RWPE1 (cell line): ENCODE measurements around the gene ASB15.
A peak's percentile ranks its signal among the peaks of the same experiment; 100 is the strongest.

Experiments
- CTCF ChIA-PET: fragments of 350-600 bp; sonication (Branson Sonifier 250); formaldehyde crosslinking; extraction: SDS; loops from one replicate; lab custom pipeline; 2021; lab: Yijun Ruan, JAX
- POLR2A ChIA-PET: fragments of 400-600 bp; formaldehyde crosslinking; extraction: SDS; loops from one replicate; lab custom pipeline; 2020; ENCODE audit warnings: antibody characterized with exemption; ENCODE audit not compliant: low non-redundant PET; lab: Yijun Ruan, JAX
- DNase-seq: peaks from one replicate; pipeline ENCODE4 v3.0.0; 2012; ENCODE audit warnings: low spot score
- H3K27ac ChIP-seq: fragments of 450-650 bp; 2 replicates; pipeline ENCODE4 v1.5.1; 2017
- TF ChIP-seq, protein P1 (sequence below): fragments of 450-650 bp; conservative IDR thresholded peaks from 2 replicates; pipeline ENCODE4 v1.5.1; 2017; ENCODE audit warnings: low read depth, mild to moderate bottlenecking

Gene ASB15

DNA sequence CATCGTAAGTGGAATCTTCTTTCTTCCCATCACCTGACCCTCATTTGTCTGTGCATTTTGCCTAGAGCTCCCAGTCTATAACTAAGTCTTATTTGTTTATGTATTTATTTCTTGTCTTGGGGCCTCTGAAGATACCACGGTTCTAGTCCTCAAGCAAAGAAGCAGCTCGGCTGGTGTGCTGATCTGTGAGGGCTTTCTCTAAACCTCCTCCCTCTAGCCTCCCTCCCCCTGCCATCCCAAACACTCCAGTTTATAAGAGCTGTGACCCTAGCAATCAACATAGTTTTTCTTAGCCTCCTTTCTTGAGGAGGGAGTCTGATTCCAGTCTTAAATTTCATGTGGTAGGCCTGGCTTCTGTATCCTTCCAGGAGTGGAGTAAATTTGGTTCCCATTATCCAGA, 28.3 kb upstream of the ASB15 start:
- ChIA-PET POLR2A (no interaction called here), CTCF (no interaction called here)
- no peak for DNase-seq
- TF ChIP-seq, protein P1, sequence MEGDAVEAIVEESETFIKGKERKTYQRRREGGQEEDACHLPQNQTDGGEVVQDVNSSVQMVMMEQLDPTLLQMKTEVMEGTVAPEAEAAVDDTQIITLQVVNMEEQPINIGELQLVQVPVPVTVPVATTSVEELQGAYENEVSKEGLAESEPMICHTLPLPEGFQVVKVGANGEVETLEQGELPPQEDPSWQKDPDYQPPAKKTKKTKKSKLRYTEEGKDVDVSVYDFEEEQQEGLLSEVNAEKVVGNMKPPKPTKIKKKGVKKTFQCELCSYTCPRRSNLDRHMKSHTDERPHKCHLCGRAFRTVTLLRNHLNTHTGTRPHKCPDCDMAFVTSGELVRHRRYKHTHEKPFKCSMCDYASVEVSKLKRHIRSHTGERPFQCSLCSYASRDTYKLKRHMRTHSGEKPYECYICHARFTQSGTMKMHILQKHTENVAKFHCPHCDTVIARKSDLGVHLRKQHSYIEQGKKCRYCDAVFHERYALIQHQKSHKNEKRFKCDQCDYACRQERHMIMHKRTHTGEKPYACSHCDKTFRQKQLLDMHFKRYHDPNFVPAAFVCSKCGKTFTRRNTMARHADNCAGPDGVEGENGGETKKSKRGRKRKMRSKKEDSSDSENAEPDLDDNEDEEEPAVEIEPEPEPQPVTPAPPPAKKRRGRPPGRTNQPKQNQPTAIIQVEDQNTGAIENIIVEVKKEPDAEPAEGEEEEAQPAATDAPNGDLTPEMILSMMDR: no peak
- no peak overlapping the region for H3K27ac ChIP-seq

DNA sequence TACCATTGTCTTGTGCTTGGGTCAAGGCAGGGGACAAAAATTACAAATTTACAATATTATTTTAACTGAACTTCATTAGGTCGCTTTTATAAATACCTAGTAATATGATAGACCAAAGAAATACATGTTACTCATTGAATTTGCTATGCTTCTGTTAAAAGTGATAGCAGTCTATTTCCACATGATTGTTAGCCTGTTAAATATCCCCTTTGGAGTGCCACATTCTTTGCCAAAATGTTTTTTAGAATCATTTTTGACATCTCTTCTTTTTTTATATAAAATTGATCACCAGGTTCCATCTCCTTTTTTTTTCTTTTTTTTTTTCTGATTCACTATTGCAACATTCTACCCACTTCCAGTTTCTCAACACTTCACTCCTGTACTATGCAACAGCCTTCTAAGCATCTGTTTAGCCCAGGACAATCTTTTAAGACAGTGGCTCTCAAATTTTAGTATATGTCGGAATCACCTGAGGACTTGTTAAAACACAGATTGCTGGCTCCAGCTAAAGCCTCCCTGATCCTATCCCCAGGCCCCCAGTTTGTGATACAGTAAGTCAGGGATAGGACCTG, 27.6 kb upstream of the ASB15 start:
- no peak for DNase-seq
- ChIA-PET POLR2A (no interaction called here), CTCF (no interaction called here)
- H3K27ac ChIP-seq: no peak overlapping the region
- TF ChIP-seq, protein P1: no peak

DNA sequence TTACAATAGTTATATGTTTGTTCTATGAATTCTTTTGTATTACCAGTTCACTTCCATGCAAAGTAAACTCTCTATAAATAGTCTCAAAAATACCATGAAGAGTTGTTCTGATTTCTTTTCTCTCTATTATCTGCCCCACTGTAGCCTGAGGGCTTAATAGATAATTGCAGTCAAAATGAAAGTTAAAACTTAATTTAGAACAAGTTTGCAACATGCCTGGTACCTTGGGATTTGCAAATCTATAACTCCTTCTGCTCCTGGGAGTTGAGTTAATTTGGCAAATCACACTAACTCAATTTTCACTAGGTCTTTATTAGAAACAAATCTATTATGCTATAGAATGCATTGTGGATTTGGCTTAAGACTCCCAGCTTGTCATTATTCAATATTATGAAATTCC, 22.2 kb upstream of the ASB15 start:
- TF ChIP-seq, protein P1: no peak
- CTCF ChIA-PET: no interaction called here
- H3K27ac ChIP-seq: no peak overlapping the region
- no peak for DNase-seq
- POLR2A ChIA-PET: no interaction called here

DNA sequence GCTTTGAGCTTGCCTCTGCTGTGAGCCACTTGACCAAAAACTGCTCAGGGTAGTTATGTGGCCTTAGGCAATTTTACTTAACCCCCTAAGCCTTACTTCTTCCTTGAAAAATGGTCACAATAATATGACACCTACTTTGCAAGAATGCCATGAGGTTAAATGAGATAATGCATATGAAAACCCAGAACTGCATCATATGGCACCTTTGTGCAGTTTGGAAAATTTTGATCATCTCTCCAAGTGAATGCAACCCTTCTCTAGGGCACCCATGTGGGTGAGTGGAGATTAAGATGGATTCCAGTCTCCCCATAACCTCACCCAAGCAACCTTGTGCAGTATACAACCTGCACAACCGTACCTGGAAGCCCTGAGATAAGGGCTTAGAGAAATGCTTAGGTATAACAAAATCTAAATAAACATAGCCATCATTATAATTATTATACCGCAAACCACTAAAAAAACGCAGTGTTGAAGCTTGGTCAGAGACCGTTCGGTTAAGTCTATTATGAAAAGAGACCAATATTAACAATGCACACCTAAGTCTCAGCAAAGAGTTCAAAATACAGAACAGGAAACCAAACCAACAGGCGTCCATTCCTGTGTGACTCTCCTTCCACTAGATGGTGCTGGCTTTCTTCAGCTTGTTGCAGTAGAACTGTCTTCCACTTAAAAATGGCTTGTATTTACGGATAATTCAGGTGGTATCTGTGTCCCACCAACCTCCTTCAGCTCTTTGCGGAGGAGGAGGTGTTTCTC, 21.0 kb upstream of the ASB15 start:
- no peak overlapping the region for H3K27ac ChIP-seq
- POLR2A ChIA-PET: no interaction called here
- CTCF ChIA-PET: interaction anchor here (0.6 to 1.0 kb wide), 7 partner anchors 18 to 291 kb away, joined by 3 to 4 read pairs (median 3); no protein-coding TSS in a partner anchor
- DNase-seq: peak; percentile 38
- TF ChIP-seq, protein P1: peak; percentile 91

DNA sequence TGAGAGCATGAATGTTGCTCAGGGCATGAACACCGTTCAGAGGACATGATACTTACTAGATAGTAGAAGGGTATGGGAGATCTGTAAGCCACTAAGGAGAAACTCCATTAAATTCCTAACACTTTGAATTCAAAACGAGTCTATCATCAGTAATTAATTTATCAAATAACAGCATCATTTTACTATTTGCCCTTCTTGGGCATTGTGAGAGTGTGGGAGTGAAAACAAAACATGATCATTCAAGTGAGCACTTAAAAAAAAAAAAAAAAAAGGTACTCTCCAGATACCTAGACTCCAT, 20.5 kb upstream of the ASB15 start:
- CTCF ChIA-PET: interaction anchor here (0.6 to 1.0 kb wide), 5 partner anchors 19 to 291 kb away, joined by 3 to 4 read pairs (median 3); no protein-coding TSS in a partner anchor
- POLR2A ChIA-PET: no interaction called here
- no peak overlapping the region for H3K27ac ChIP-seq
- TF ChIP-seq, protein P1: peak; percentile 60
- no peak for DNase-seq

DNA sequence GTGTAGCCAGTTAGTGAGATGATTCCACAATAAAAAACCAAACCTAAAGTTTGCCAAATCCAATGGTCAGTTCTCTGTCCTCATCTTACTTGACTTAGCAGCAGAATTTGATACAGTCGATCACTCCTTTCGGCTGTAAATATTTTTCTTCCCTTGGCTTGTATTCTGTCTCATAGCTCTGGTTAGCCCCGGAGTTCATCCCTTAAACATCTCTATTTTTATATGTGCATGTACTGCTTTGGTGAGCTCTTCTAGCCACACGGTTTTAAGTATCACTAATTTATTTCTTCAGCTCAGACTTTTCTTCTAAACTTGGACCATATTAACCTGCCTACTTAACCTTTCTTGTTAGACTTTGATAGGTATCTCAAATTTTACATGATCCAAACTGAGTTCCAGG, 17.8 kb upstream of the ASB15 start:
- ChIA-PET POLR2A (no interaction called here), CTCF (interaction anchor here (0.5 kb wide), 1 partner anchor 11 kb away, joined by 4 read pairs; no protein-coding TSS in a partner anchor)

More for the DNA sequence above, 17.8 kb upstream of the ASB15 start:
- TF ChIP-seq, protein P1: no peak
- no peak for DNase-seq
- no peak overlapping the region for H3K27ac ChIP-seq
